TTC549 (cell line): Measurements from ENCODE around the gene MSMP.

Source experiments
- FAIRE-seq: peaks from 2 replicates; lab custom pipeline; 2012; peaks lifted over from hg19 to GRCh38; lab: Jason Lieb, UNC

The MSMP gene

DNA sequence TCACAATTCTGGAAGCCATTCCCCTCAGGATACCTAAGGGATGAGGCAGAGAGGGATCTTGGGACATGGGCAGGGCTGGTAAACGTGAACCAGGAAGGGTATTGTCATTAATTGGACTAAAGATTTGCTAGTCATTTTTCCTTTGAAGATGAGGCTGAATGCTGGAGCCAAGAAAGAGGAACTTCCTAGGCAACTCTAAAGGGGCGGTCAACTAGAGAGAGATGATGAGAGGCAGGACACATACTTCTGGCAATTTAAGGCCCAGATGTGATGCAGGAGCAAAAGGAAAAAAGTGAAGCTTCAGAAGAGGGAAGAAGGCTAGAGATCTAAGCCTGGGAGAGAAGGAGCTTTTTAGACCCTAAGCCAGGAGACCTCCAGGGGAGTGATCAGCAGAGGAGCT, 10.6 kb downstream of the MSMP start:
- no peak for FAIRE-seq

DNA sequence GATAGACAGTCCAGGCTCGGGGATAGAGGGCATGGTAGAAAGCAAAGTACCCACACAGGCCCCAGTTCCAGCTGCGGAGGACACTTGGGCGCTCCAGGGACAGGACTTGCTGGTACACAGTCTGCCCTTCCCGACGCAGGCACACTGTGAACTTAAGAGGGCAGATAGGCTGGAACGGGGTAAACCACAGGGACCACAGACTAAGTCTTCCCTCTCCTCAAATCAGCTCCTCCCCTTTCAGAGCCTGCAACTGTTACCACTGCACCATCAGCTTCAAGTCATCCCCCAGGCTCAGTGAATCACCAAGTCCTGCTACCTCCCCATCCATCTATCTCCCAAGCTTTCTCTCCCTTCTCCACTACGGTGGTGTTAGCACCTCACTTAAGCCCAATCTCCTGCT, 12.3 kb downstream of the MSMP start:
- no peak for FAIRE-seq

DNA sequence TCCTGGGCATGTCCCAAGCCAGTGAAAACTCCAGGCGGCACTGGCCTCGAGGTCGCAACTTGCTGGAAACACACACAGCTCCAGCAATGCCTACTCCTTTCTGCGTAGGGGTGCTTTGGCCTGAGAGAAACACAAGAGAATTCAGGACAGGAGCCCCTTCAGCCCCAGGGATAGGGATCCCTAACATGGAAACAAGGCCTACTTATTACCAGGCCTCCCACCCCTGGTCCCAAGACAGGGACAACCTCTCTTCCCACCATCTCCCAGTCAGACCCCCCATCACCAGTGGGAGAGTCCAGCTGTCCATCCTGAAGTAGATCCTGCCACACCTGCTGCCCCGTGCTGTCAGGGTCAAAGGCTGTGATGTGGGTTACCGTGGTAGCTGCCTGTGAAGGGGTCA, 13.8 kb downstream of the MSMP start:
- FAIRE-seq: no peak

- no peak for FAIRE-seq
Measured at GRCh38 chr9:35738924-35739323, 15.2 kb downstream of the MSMP start.

- no peak for FAIRE-seq
Measured at GRCh38 chr9:35738186-35738585, 15.9 kb downstream of the MSMP start.

DNA sequence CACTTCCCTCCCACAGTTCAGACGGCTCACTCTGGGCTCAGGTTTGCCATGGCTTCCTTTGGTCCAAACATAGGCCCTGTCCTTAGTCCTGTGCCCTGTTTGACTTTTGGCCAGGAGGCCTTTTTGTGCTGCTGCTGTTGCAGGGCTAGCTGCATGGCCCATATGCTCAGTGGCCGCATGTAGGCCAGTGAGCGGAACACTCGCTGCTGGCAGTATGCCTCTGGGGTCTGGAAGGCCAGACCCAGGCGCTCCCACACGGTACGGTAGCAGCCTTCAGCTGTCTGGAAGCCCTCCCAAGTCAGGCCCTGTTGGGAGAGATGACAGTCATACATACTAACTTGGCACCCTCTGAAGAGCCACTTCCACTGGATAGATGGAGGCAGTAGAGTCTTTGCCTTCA, 16.9 kb downstream of the MSMP start:
- no peak for FAIRE-seq

DNA sequence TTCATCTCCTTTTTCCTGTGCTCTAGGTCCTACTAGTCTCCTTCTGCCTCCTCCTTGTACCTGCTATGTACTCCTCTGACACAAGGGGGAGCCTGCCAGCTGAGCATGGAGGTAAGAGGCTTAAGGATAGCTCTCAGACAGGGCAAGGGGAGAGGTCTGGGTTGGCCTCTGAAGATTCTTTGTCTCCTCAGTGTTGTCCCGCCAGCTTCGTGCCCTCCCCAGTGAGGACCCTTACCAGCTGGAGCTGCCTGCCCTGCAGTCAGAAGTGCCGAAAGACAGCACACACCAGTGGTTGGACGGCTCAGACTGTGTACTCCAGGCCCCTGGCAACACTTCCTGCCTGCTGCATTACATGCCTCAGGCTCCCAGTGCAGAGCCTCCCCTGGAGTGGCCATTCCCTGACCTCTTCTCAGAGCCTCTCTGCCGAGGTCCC, 17.9 kb downstream of the MSMP start:
- peak; percentile 38 for FAIRE-seq

DNA sequence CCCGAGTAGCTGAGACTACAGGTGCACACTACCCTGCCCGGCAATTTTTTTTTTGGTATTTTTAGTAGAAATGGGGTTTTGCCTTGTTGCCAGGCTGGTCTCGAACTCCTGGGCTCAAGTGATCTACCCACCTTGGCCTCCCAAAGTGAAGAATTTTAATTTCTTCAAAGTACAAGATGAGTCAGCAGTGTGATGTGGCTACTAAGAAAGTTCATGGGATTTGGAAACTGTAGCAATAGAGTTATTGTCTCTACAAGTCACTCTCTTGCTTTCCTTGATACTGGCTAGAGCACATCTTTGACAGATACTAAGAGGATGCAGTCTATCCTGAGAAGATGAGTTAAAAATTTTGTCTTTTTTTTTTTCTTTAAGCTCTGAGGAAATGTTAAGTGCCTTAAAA, 20.0 kb downstream of the MSMP start:
- no peak for FAIRE-seq

GRCh38 chr9:35732800-35733541, 21.1 kb downstream of the MSMP start:
- no peak for FAIRE-seq

GRCh38 chr9:35732185-35732799, 21.8 kb downstream of the MSMP start, which contains the start of the genes CREB3 and TLN1:
CREB3 (plus strand) TSS chr9:35732666; CDS start chr9:35732773, 107 bp downstream.
TLN1 (minus strand) TSS chr9:35732195; CDS start chr9:35725694, 6,501 bp downstream.
- peak; percentile 87 for FAIRE-seq

DNA sequence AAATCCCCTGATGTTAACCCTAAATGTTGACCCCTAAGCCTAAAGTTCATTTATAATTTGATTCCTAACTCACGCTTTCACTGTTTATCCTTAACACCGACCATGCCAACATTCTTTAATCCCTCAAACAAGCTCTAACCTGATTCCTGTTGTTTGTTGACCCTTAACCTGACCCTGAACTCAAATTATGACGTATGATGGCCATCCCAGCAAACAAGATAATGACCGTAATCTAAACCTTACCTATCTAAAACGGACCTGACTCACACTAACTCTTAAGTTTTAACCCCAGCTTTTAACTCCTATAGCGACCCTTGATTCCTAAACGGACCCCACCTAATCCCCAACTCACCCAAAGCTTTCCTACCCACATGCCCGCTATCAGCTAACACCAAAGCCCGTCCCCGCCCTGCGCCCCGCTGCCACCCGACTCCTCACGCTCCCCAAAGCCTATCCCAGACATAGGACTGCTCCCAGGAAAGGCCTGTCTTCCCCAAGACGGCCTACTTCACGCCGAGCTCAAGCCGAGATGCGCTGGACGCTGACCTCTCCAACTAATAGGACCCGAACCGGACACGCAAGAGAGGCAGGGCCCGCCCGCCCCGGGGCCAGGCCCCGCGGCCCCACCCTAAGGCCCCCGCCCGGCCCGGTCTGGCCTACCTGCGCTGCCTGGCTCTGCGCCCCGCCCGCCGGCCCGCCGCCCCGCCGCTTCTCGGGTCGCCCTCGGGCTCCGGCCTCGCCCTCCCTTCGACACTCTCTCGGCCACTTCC, 22.5 kb downstream of the MSMP start:
- no peak for FAIRE-seq

DNA sequence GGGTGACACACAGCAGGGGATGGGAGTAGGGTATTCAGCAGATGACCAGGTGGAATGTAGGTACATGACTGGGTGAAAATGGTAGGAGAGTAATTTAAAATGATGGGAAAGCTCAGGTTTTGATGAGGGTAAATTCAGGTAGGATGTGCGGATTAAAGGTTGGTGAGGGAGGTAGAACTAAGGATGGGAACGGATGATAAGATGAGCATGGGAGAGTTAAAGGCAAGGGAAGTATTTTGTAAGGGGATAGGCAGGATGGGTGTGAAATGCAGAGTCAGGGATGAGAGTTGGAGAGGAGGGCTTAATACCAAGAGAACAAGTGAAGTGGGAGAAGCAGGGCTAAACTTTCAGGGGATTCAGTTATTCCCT, 23.6 kb downstream of the MSMP start:
- no peak for FAIRE-seq

GRCh38 chr9:35729700-35730485, 24.2 kb downstream of the MSMP start:
- FAIRE-seq: no peak

DNA sequence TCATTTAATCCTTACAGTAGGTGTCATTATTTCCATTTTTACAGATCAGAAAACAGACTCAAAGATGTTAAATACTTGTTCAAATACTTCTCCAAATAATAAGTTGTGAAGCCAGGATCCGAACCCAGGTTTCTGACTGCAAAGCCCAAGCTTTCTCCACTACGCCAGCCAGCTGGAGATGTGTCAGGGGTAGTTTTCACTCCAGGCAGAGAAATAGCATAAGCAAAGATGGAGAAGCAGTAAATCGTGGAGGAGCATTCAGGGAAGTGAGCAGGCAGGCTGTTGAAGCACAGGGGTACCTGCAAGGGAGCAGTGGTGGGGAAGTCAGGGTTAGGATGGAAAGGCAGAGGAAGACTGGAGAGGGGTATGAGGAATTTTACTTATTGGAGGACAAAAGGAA, 25.0 kb downstream of the MSMP start:
- FAIRE-seq: no peak

DNA sequence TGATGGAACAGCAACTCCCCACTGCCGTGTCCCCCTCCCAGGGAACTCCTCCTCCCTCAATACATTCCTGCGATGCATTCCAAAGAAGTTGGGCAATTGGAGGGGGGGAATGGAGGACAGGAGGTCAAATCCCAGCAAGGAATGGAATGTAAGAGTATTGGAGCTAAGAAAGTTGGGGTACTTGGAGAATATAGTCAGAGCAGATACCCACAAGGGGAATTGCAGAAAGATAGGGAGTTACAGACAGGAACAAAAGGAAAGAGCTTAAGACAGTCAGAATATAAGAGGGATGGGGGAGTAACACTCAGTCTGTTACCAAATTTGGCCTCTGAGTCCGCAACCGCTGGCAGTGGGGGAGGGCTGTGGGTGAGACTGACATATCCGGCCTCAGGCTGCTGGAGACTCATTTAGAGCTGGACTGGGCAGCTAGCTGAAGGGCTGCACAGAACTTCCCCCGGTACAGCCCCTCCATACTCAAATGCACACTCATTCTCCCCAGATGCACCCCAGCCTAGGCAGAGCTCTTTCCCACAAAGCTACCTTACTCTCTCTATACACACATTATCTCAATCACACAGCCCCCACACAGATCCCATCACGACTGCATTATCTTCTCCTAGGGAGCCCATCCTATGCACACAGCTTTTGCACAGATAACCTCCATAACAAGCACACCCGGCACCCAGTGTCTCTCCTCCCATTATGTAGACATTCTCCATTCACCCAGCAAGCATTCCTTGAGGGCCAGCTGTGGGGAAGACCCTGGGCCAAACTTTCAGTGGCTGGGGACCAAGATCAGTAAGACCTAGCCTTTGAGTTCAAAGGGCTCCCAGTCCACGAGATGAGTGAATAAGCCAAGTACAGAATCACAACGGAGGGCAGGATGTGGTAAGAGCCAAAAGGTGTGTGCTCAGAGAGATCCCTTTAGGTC, 25.8 kb downstream of the MSMP start:
- FAIRE-seq: no peak

- FAIRE-seq: no peak
Measured at GRCh38 chr9:35727676-35728040, 26.4 kb downstream of the MSMP start.

- no peak for FAIRE-seq
Measured at GRCh38 chr9:35726931-35727330, 27.1 kb downstream of the MSMP start.

- no peak for FAIRE-seq
Measured at GRCh38 chr9:35725362-35725761, 28.7 kb downstream of the MSMP start.

DNA sequence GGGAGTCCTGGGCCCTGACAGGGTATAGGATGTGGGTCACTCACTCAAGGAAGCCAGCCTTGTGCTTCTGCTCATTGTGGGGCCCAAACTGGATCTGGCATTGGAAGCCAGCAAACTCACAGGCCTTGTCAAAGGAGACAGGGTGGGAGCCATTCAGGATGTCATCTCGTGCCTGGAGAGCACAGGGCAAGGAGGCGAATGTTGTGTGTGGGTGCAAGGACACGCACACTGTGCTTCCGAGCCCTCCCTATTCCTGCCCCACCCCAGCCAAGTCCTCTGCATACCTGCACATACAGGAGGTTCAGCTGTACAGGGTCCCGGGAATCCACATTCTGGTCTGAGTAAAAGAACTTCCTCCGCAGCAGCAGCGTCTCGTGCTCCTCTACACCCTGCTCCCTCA, 30.2 kb downstream of the MSMP start:
- no peak for FAIRE-seq

- no peak for FAIRE-seq
Measured at GRCh38 chr9:35723426-35723825, 30.6 kb downstream of the MSMP start.

GRCh38 chr9:35719546-35719945, 34.5 kb downstream of the MSMP start:
- FAIRE-seq: no peak
